ACC112 (cell line): ENCODE results near the gene TRPC4AP.

Source experiments
- H2AFZ ChIP-seq: fragments of 200-600 bp; sonication (generic); one replicate; pipeline ENCODE4 v1.6.0; 2017; ENCODE audit warnings: antibody characterized with exemption, low read length; ENCODE audit not compliant: unreplicated experiment
- H3K27ac ChIP-seq: fragments of 200-600 bp; sonication (generic); 2 replicates; pipeline ENCODE4 v1.5.1; 2014; ENCODE audit warnings: low read depth, mild to moderate bottlenecking, antibody characterized with exemption, low read length, moderate library complexity
- H3K27me3 ChIP-seq: fragments of 200-600 bp; sonication (generic); 2 replicates; pipeline ENCODE4 v1.6.1; 2014; ENCODE audit warnings: mild to moderate bottlenecking, antibody characterized with exemption, low read length, moderate library complexity, mixed read lengths; ENCODE audit not compliant: insufficient read depth
- H3K36me3 ChIP-seq: fragments of 200-600 bp; sonication (generic); 2 replicates; pipeline ENCODE4 v1.6.1; 2016; ENCODE audit warnings: mild to moderate bottlenecking, antibody characterized with exemption, low read length, moderate library complexity, mixed read lengths; ENCODE audit not compliant: insufficient read depth
- H3K4me1 ChIP-seq: fragments of 200-600 bp; sonication (generic); one replicate; pipeline ENCODE4 v1.6.1; 2016; ENCODE audit warnings: low read length, mixed read lengths; ENCODE audit not compliant: insufficient read depth, unreplicated experiment, control insufficient read depth
- H3K4me3 ChIP-seq: fragments of 200-600 bp; sonication (generic); 2 replicates; pipeline ENCODE4 v1.5.1; 2014; ENCODE audit warnings: mild to moderate bottlenecking, low read depth, low read length
- H3K79me2 ChIP-seq: fragments of 200-600 bp; sonication (generic); one replicate; pipeline ENCODE4 v1.6.0; 2016; ENCODE audit warnings: low read length; ENCODE audit not compliant: control insufficient read depth, unreplicated experiment, insufficient read depth

Gene TRPC4AP

DNA sequence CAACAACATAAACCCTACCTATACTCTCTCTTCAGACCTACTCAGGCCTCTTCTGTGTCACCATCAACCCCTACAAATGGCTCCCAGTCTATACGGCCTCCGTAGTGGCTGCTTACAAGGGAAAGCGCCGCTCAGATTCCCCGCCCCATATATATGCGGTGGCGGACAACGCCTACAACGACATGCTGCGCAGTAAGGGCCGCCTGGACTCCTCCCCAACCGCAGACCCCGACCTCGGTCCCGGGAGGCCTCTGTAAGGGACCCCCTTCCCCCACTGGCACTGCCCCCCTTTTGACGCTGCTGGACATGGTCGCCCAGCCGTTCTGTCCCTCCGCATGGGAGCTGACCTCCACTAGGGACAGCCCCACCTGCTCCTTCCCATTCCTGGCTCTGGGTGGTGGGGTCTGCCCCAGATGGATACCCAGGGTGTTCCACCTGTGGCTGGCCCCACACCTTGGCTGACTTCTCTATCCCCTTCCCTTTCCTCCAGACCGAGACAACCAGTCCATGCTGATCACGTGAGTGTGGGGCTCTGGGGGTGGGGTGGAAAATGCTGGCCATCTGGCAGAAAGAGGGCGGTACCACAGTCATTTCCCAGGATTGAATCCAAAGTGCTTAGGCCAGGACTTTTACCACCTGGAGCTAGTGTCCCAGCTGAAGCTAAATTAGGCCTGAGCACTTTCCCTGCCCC is 111.9 kb downstream of the TRPC4AP start:
- Histone ChIP-seq H3K27me3 (peaks cover 6% of the 10 kb centered on the region; the same call in 1 of the 2 replicates), H2AFZ (no peak overlapping the region), H3K4me1 (no peaks in the 10 kb centered on the region)

DNA sequence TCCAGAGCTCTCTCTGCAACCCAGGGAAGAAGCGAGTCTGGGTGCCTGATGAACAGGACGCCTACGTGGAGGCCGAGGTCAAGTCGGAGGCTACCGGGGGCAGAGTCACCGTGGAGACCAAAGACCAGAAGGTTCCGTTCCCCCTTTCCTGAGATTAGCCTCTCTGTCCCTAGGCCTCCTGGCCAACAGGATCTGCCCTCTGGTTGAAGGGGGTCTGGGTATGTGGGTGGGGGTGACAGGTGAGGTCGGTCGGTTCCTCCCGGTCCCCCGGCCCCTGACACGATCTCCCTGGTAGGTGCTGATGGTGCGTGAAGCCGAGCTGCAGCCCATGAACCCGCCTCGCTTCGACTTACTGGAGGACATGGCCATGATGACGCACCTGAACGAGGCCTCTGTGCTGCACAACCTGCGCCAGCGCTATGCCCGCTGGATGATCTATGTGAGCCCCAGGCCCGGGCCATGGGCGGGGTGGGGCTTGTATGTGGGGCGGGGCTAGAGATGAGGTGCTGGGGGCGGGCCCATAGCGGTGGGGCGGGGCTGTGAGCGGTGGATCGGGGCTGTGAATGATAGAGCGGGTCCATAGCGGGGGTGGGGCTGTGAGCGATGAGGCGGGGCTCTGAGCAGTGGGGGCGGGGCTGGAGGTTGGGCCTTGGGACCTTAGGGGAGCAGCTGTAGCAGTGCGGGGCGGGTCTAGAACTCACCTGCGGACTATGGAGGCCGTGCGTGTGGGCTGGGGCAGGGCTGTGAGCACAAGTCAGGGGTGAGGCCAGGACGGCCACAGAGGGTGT is 113.0 kb downstream of the TRPC4AP start:
- Histone ChIP-seq H3K36me3 (no peaks in the 10 kb centered on the region), H2AFZ (no peak overlapping the region), H3K27ac (no peak overlapping the region), H3K79me2 (no peaks in the 10 kb centered on the region), H3K27me3 (peaks cover 8% of the 10 kb centered on the region; the same call in 1 of the 2 replicates), H3K4me3 (no peak overlapping the region), H3K4me1 (no peaks in the 10 kb centered on the region)

More for the DNA sequence above, 111.9 kb downstream of the TRPC4AP start:
- Histone ChIP-seq H3K4me3 (no peak overlapping the region), H3K36me3 (no peaks in the 10 kb centered on the region), H3K27ac (no peak overlapping the region), H3K79me2 (no peaks in the 10 kb centered on the region)

- peaks cover 10% of the 10 kb centered on the region; the same call in 1 of the 2 replicates for H3K27me3 ChIP-seq
- H2AFZ ChIP-seq: no peak overlapping the region
- H3K4me3 ChIP-seq: no peak overlapping the region
Measured at GRCh38 chr20:34978092-34978744, 114.4 kb downstream of the TRPC4AP start.

DNA sequence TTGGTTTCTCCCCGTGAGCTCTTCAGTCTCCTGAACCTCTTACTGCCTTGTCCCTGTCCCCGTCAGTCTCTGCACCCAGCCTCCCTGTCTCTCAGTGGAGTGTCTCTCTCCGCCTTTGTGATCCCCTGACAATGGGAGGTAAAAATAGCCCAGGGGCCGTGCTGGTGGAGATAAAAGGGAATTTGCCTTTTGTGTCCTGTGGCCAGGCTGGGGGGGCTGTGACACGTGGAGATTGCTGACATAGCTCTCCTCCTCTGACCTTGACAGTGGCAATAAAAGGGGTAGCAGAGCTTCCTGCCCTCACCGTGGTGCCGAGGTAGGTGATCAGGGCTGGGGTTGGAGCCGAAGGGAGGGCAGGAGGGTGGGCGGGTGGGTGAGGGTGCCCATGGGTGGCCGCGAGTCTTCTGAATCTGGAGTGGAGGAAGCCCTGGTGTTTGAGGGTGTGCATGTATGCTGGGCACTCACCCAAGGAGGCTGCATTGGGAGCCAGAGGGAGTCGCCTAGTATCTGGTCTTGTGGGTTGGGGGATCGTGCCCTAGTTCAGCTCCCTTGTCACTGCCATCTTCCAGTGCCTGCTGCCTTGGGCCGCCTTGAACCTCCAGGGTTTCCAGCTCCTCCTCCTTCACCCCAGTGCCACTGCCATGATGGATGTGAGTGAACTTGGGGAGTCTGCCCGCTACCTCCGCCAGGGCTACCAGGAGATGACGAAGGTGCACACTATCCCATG is 115.1 kb downstream of the TRPC4AP start:
- H3K27me3 ChIP-seq: peaks cover 10% of the 10 kb centered on the region; the same call in 1 of the 2 replicates
- H3K27ac ChIP-seq: no peak overlapping the region
- H3K4me3 ChIP-seq: no peak overlapping the region
- H3K79me2 ChIP-seq: no peaks in the 10 kb centered on the region
- no peak overlapping the region for H2AFZ ChIP-seq
- H3K4me1 ChIP-seq: no peaks in the 10 kb centered on the region
- H3K36me3 ChIP-seq: no peaks in the 10 kb centered on the region

More at GRCh38 chr20:34978092-34978744, 114.4 kb downstream of the TRPC4AP start:
- Histone ChIP-seq H3K27ac (no peak overlapping the region), H3K79me2 (no peaks in the 10 kb centered on the region), H3K4me1 (no peaks in the 10 kb centered on the region), H3K36me3 (no peaks in the 10 kb centered on the region)

DNA sequence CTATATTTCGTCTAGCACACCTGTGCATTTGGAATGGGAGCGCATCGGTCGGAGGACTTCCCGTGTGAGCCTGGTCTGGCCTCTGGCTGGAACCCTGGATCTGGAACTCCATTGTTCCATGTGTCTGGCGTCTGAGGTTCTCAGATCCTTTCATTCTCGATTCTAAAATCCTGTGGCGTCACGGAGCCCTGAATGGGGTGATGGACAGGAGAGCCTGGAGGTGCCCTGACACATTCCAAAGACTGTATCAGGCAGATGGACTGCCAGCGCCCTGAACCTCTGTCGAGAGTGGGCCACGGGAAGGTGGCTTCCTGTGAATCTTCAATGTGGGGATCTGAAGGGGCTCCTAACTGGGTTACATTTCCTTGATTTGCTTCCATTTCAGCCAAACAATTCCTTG is 116.3 kb downstream of the TRPC4AP start:
- Histone ChIP-seq H3K4me1 (no peaks in the 10 kb centered on the region), H3K4me3 (no peak overlapping the region), H3K79me2 (no peaks in the 10 kb centered on the region), H3K27ac (no peak overlapping the region), H3K36me3 (no peaks in the 10 kb centered on the region), H3K27me3 (peaks cover 10% of the 10 kb centered on the region; the same call in 1 of the 2 replicates), H2AFZ (no peak overlapping the region)

DNA sequence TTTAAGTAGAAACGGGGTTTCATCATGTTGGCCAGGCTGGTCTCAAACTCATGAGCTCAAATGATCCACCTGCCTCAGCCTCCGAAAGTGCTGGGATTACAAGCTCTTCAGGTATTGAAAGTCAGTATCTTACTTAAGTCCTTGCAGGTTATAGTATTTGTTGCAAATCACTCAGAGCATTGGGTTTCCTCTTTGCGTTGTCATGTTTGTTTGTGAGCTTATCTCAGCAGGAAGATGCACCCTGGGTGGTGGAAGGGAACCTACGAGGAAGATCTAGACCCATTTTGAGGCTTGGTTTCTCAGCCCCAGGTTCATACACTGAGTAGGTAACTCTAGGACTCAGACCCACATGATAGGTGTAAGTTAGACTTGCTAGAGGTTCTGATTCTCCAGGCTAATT is 118.4 kb downstream of the TRPC4AP start:
- no peaks in the 10 kb centered on the region for H3K4me1 ChIP-seq
- H3K79me2 ChIP-seq: no peaks in the 10 kb centered on the region
- no peak overlapping the region for H2AFZ ChIP-seq
- peaks cover 10% of the 10 kb centered on the region; the same call in 1 of the 2 replicates for H3K27me3 ChIP-seq
- H3K36me3 ChIP-seq: no peaks in the 10 kb centered on the region
- H3K4me3 ChIP-seq: no peak overlapping the region
- H3K27ac ChIP-seq: no peak overlapping the region

DNA sequence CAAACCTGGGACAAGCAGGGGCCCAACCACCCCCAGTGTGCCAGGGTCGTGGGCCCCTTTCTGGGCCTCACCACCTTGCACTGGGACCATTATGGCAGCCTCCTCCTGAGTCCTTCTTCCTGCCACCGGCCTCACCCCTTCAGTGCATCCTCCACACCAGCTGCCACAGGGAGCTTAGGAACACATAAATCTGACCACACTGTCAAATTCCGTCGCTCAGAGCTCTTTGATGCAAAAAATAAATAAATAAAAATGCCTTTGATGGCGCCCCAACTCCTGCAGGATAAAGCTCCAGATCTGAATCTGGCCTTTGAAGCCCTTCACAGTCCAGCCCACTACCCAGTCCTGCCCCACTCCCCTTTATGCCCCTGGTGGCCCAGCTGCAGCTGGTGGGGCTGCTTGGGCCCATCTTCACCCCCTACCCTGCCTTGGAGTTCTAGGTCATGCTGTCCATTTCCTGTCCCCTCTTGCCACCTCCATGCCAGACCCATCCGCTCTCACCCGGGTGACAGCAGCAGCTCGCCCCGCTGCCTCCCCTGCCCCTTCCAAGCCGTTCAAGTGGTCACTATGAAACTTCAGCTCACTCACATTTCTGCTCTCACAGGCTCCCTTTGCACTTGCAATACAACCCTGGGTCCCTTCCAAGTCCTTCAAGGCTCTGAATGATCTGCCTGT is 120.9 kb downstream of the TRPC4AP start:
- H3K27ac ChIP-seq: no peak overlapping the region
- H2AFZ ChIP-seq: no peak overlapping the region
- no peaks in the 10 kb centered on the region for H3K36me3 ChIP-seq
- no peaks in the 10 kb centered on the region for H3K4me1 ChIP-seq
- H3K79me2 ChIP-seq: no peaks in the 10 kb centered on the region
- H3K27me3 ChIP-seq: peaks cover 10% of the 10 kb centered on the region; the same call in 1 of the 2 replicates
- no peak overlapping the region for H3K4me3 ChIP-seq

GRCh38 chr20:34970846-34971560 is 121.6 kb downstream of the TRPC4AP start:
- H3K4me1 ChIP-seq: no peaks in the 10 kb centered on the region
- H3K27me3 ChIP-seq: peaks cover 7% of the 10 kb centered on the region; the same call in 1 of the 2 replicates
- no peak overlapping the region for H3K27ac ChIP-seq
- H3K79me2 ChIP-seq: no peaks in the 10 kb centered on the region
- H3K36me3 ChIP-seq: no peaks in the 10 kb centered on the region
- H3K4me3 ChIP-seq: no peak overlapping the region
- H2AFZ ChIP-seq: no peak overlapping the region

DNA sequence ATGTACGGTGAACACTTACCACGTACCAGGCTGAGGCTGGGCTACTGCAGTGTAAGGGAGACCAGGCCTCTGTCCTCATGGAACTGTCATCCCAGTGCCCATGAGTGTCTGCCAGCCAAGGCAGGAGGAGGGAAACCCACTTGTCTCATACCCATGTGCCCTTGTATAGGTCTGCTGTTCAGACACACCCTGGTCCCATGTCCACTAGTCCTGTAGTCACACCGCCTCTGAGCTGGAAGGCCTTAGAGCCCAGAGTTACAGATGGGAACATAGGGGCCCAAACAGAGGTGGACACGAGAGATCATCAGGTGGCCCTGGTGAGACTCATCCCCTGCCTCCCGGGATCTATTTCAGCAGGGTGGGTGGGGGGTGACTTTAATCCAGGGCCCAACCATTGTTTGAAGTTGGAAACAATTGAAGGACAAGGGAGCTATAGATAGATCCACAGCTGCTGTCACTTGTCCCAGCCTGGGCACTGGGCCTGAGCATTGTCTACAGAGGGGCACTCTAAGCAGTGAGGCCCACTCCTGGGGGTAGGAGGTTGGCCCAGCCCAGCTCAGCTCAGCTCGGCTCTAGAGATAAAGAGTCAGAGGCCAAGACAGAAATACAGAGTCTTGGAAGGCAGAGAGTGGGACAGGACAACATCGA is 122.3 kb downstream of the TRPC4AP start:
- H2AFZ ChIP-seq: no peak overlapping the region

More for the DNA sequence above, 122.3 kb downstream of the TRPC4AP start:
- Histone ChIP-seq H3K4me3 (no peak overlapping the region), H3K79me2 (no peaks in the 10 kb centered on the region), H3K27me3 (peaks cover 6% of the 10 kb centered on the region; the same call in 1 of the 2 replicates), H3K36me3 (no peaks in the 10 kb centered on the region), H3K27ac (no peak overlapping the region), H3K4me1 (no peaks in the 10 kb centered on the region)
